ENCODE data around the gene SMIM23.

DNA sequence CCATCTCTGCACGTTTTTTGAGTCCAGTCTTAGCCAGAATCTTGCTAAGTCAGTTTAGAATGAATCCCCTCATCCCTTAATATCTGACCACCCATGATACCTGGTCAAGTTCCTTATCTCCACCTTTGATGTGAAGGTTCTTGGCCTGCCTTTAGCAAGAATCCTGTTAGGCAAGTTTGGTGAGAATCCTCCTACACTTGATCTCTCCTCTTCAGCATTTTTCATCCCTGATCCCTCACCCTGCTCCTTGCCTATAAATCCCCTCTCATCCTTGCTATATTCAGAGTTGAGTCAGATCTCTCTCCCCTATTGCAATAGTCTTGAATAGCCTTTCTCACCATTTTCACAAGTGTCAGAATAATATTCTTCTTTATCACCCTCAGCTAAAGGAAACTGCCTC lies 31.0 kb downstream of the SMIM23 start:
- TF ChIP-seq, protein P1, sequence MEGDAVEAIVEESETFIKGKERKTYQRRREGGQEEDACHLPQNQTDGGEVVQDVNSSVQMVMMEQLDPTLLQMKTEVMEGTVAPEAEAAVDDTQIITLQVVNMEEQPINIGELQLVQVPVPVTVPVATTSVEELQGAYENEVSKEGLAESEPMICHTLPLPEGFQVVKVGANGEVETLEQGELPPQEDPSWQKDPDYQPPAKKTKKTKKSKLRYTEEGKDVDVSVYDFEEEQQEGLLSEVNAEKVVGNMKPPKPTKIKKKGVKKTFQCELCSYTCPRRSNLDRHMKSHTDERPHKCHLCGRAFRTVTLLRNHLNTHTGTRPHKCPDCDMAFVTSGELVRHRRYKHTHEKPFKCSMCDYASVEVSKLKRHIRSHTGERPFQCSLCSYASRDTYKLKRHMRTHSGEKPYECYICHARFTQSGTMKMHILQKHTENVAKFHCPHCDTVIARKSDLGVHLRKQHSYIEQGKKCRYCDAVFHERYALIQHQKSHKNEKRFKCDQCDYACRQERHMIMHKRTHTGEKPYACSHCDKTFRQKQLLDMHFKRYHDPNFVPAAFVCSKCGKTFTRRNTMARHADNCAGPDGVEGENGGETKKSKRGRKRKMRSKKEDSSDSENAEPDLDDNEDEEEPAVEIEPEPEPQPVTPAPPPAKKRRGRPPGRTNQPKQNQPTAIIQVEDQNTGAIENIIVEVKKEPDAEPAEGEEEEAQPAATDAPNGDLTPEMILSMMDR (IDR thresholded peaks at IDR 0.05): no peak
- TF ChIP-seq POLR2A (IDR thresholded peaks at IDR 0.05): no peak

Data from body of pancreas (tissue), 4 donors.